ENCODE results near the gene ALPL. TPM values are rescaled to one million over a fixed set of nuclear protein-coding genes. Genes with fewer than 3 reads are reported as not detected.

The ALPL gene
- total and polyA plus RNA-seq, 9 of the 15 experiments (the other 6 are each of a cell fraction or from before 2014, with no cell fraction given) = 0.04 to 0.38 (median 0.18) TPM; not detected in 4

DNA sequence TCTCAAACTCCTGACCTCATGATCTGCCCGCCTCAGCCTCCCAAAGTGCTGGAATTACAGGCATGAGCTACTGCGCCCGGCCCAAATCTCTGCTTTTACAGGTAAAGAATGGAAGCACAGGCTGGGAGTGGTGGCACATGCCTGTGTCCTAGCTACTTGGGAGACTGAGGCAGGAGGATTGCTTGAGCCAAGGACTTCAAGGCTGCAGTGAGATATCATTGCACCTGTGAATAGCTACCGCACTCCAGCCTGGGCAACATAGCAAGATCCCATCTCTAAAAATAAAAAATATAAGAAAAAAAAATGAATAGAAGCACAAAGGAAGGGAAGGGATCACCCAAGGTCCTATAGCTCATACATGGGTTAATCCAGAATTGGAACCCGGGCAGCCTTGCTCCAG, 15.0 kb downstream of the ALPL start:
- no peak overlapping the region for H3K4me2 ChIP-seq (ENCODE audit: insufficient read depth, low read length)
- no peak for FAIRE-seq

DNA sequence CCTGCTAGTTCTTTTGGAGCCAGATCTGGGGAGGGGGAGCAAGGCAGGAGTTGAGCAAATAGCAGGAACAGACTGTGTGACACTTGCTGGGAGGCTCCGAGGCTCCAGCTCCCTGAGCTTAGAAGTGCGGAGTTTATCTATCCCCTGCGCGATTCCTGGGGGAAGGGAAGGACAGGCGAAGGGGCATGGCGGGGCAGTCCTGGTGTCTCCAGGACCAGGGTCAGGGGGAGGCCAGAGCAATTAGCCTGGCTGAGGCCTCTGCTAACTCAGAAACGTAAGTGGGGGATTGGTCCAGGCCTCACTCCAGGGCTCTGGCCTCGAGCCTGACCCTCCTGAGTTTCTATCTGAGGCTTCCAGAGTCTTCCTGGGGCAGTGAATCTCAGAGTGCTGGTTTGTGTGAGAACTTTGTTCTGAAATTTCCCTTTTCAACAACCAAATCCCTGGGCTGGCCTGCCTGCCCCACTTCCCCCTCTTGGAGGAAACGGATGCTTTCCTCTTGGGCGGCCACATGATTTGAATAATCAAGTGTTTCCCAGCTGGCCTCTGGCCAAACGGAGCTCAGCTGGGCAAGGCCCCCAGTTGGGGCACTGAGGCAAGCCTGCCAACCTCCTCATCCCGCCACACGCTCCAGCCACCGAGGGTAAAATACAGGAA, 15.6 kb downstream of the ALPL start:
- in situ Hi-C loops (cut with MboI) = loop anchor here (25.0 kb wide), 1 partner anchor 137 kb away; the partner anchor contains the start of gene RAP1GAP
- TF ChIP-seq BACH1 (tag; IDR thresholded peaks at IDR 0.05) = no peak
- TF ChIP-seq ZNF165 (CRISPR knock-in tag; IDR thresholded peaks at IDR 0.05; ENCODE audit: borderline replicate concordance) = no peak
- TF ChIP-seq NFIC (IDR thresholded peaks at IDR 0.05) = peak; percentile 53
- TF ChIP-seq, protein P1, sequence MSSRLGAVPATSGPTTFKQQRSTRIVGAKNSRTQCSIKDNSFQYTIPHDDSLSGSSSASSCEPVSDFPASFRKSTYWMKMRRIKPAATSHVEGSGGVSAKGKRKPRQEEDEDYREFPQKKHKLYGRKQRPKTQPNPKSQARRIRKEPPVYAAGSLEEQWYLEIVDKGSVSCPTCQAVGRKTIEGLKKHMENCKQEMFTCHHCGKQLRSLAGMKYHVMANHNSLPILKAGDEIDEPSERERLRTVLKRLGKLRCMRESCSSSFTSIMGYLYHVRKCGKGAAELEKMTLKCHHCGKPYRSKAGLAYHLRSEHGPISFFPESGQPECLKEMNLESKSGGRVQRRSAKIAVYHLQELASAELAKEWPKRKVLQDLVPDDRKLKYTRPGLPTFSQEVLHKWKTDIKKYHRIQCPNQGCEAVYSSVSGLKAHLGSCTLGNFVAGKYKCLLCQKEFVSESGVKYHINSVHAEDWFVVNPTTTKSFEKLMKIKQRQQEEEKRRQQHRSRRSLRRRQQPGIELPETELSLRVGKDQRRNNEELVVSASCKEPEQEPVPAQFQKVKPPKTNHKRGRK (tag; IDR thresholded peaks at IDR 0.05) = no peak
- no peaks in the 10 kb centered on the region for H3K9me1 ChIP-seq (ENCODE audit: control insufficient read depth, insufficient read depth, low read length)
- no peak for FAIRE-seq
- BruUV-seq (replicated peaks) = no TSS peak
- DNase-seq (ENCODE audit: extremely low read depth in 1 of 4, low spot score in 3 of 4) = no peak
- peaks cover 33 to 50% of the 10 kb centered on the region in 2 experiments for H3K27me3 ChIP-seq (ENCODE audit: control insufficient read depth in 2 of 2, insufficient read depth in 2 of 2, low read length in 2 of 2)
- peaks cover 3% of the 10 kb centered on the region; the same call in 1 of the 2 replicates for H4K20me1 ChIP-seq (replicated peaks; ENCODE audit: control insufficient read depth, insufficient read depth, low read length)
- no peaks in the 10 kb centered on the region for H3K9me3 ChIP-seq (replicated peaks; ENCODE audit: control insufficient read depth, insufficient read depth, low read depth, low read length)
- WGBS (ENCODE audit: insufficient coverage, low coverage, missing lambda C conversion rate) = 29% methylated on average over 14 of the region's 14 CpGs
- no peaks in the 10 kb centered on the region for H3K79me2 ChIP-seq (ENCODE audit: control insufficient read depth, insufficient read depth, low read length)
- H3K4me3 ChIP-seq = no peak overlapping the region
- H2AFZ ChIP-seq (ENCODE audit: low read depth, low read length) = no peak overlapping the region
- H3K27ac ChIP-seq (ENCODE audit: extremely low read depth, low read depth, low read length) = no peak overlapping the region
- no peak for ATAC-seq
- H3K36me3 ChIP-seq (ENCODE audit: control insufficient read depth, insufficient read depth, low read length) = no peaks in the 10 kb centered on the region
- H3K4me1 ChIP-seq (replicated peaks in 1 of 2; ENCODE audit: control insufficient read depth in 2 of 2, insufficient read depth in 2 of 2, low read length in 2 of 2) = no peaks in the 10 kb centered on the region
- intact Hi-C loops (cut with micrococcal nuclease) = no loop called here
- CTCF ChIA-PET (ENCODE audit: low intra/inter-chr PET ratio) = no interaction called here
- no peak overlapping the region for H3K4me2 ChIP-seq (ENCODE audit: insufficient read depth, low read length)
- H3K9ac ChIP-seq (ENCODE audit: insufficient read depth in 1 of 2, low read depth in 2 of 2, low read length in 2 of 2) = no peak overlapping the region
- POLR2A ChIA-PET = interaction anchor here (0.6 to 1.1 kb wide), 3 partner anchors 8 to 24 kb away, joined by 3 to 4 read pairs (median 3); no protein-coding TSS in a partner anchor

More for the DNA sequence above, 15.0 kb downstream of the ALPL start:
- DNase-seq (ENCODE audit: extremely low read depth in 1 of 4, low spot score in 3 of 4) (no peak), ATAC-seq (no peak)
- 20% methylated on average over 5 of the region's 5 CpGs for WGBS (ENCODE audit: insufficient coverage, low coverage, missing lambda C conversion rate)
- Histone ChIP-seq H3K36me3 (ENCODE audit: control insufficient read depth, insufficient read depth, low read length) (no peaks in the 10 kb centered on the region), H3K79me2 (ENCODE audit: control insufficient read depth, insufficient read depth, low read length) (no peaks in the 10 kb centered on the region), H2AFZ (ENCODE audit: low read depth, low read length) (no peak overlapping the region), H3K4me1 (replicated peaks in 1 of 2; ENCODE audit: control insufficient read depth in 2 of 2, insufficient read depth in 2 of 2, low read length in 2 of 2) (no peaks in the 10 kb centered on the region), H3K9ac (ENCODE audit: insufficient read depth in 1 of 2, low read depth in 2 of 2, low read length in 2 of 2) (no peak overlapping the region), H3K27me3 (ENCODE audit: control insufficient read depth in 2 of 2, insufficient read depth in 2 of 2, low read length in 2 of 2) (peaks cover 30 to 49% of the 10 kb centered on the region in 2 experiments), H3K9me3 (replicated peaks; ENCODE audit: control insufficient read depth, insufficient read depth, low read depth, low read length) (no peaks in the 10 kb centered on the region), H4K20me1 (replicated peaks; ENCODE audit: control insufficient read depth, insufficient read depth, low read length) (peaks cover 3% of the 10 kb centered on the region; the same call in 1 of the 2 replicates), H3K9me1 (ENCODE audit: control insufficient read depth, insufficient read depth, low read length) (no peaks in the 10 kb centered on the region), H3K4me3 (no peak overlapping the region), H3K27ac (ENCODE audit: extremely low read depth, low read depth, low read length) (no peak overlapping the region)
- CTCF ChIA-PET (ENCODE audit: low intra/inter-chr PET ratio) = no interaction called here
- TF ChIP-seq ZNF121 (CRISPR knock-in tag; conservative IDR thresholded peaks at IDR 0.05) = peak; percentile 87
- TF ChIP-seq TBL1XR1 (IDR thresholded peaks at IDR 0.05; ENCODE audit: low read length in 2 of 2) = no peak
- TF ChIP-seq CSDE1 (IDR thresholded peaks at IDR 0.05) = no peak
- no peak for TF ChIP-seq RBM17 (IDR thresholded peaks at IDR 0.05; ENCODE audit: borderline replicate concordance, low read depth, low read length)
- no peak for TF ChIP-seq SOX6 (IDR thresholded peaks at IDR 0.05)
- in situ Hi-C loops (cut with MboI) (loop anchor here (25.0 kb wide), 1 partner anchor 138 kb away; the partner anchor contains the start of gene RAP1GAP), intact Hi-C loops (cut with micrococcal nuclease) (no loop called here)
- BruUV-seq (replicated peaks) = no TSS peak
- POLR2A ChIA-PET = interaction anchor here (0.6 to 1.6 kb wide), 4 partner anchors 9 to 24 kb away, joined by 3 to 5 read pairs (median 4); no protein-coding TSS in a partner anchor
